ENCODE data around the gene SIM2. TPM values are rescaled to one million over a fixed set of nuclear protein-coding genes. Genes with fewer than 3 reads are reported as not detected.

Gene SIM2
- total and polyA plus RNA-seq, 2 donors (not counting 1 experiment from before 2014, with no cell fraction given) = not detected

- no peak for ATAC-seq (ENCODE audit: low read depth)
- no peaks in the 10 kb centered on the region for H3K27me3 Mint-ChIP-seq
- no peak overlapping the region for H3K27ac ChIP-seq (ENCODE audit: low read length in 2 of 2)
- no peaks in the 10 kb centered on the region for H3K4me1 ChIP-seq (ENCODE audit: control insufficient read depth in 2 of 2, insufficient read depth in 2 of 2, low read length in 2 of 2)
- H3K4me2 ChIP-seq (replicated peaks; ENCODE audit: low read depth, low read length, poor library complexity, severe bottlenecking) = no peak overlapping the region
- H3K9me3 Mint-ChIP-seq (ENCODE audit: insufficient read depth) = no peaks in the 10 kb centered on the region
- ChIA-PET CTCF (no interaction called here), POLR2A (no interaction called here)
- no peaks in the 10 kb centered on the region for H3K4me1 Mint-ChIP-seq
- H3K9me3 ChIP-seq (ENCODE audit: control extremely low read depth in 1 of 3, control insufficient read depth in 2 of 3, insufficient read depth in 1 of 3, low read length in 2 of 3) = no peaks in the 10 kb centered on the region
- WGBS (ENCODE audit: insufficient coverage) = 96% methylated on average over 4 of the region's 6 CpGs
- DNase-seq = no peak
- no peak overlapping the region for H3K9ac ChIP-seq (ENCODE audit: low read length)
- no peak overlapping the region for H3K4me3 ChIP-seq (ENCODE audit: control extremely low read depth in 1 of 5, extremely low read depth in 1 of 5, insufficient read depth in 1 of 5, low read depth in 2 of 5, low read length in 4 of 5)
- no peaks in the 10 kb centered on the region for H3K79me2 ChIP-seq (ENCODE audit: control insufficient read depth, insufficient read depth, low read length)
- H2AFZ ChIP-seq (ENCODE audit: insufficient read depth, low read depth, low read length, poor library complexity, severe bottlenecking) = no peak overlapping the region
- H3K36me3 ChIP-seq (replicated peaks in 1 of 2; ENCODE audit: control extremely low read depth in 1 of 2, control insufficient read depth in 1 of 2, extremely low read depth in 1 of 2, insufficient read depth in 2 of 2, low read length in 1 of 2) = no peaks in the 10 kb centered on the region
- intact Hi-C loops (cut with micrococcal nuclease) = no loop called here
- no peaks in the 10 kb centered on the region for H4K20me1 ChIP-seq (ENCODE audit: control insufficient read depth, insufficient read depth, low read length, poor library complexity, severe bottlenecking)
- no peaks in the 10 kb centered on the region for H3K27me3 ChIP-seq (replicated peaks in 1 of 4; ENCODE audit: control extremely low read depth in 1 of 4, control insufficient read depth in 3 of 4, insufficient read depth in 4 of 4, low read length in 3 of 4)
- H3K4me3 Mint-ChIP-seq = no peak overlapping the region
- H3K27ac Mint-ChIP-seq = no peak overlapping the region
- TF ChIP-seq CTCF (IDR thresholded peaks at IDR 0.05) = no peak
- no peak for TF ChIP-seq EZH2 (IDR thresholded peaks at IDR 0.05; ENCODE audit: borderline replicate concordance, insufficient read depth, low read depth, low read length, poor library complexity, severe bottlenecking)
These were observed 81.9 kb downstream of the SIM2 start for GRCh38 chr21:36780861-36781260.

GRCh38 chr21:36783612-36784374 is 84.9 kb downstream of the SIM2 start:
- CTCF ChIA-PET = no interaction called here
- Histone ChIP-seq H2AFZ (ENCODE audit: insufficient read depth, low read depth, low read length, poor library complexity, severe bottlenecking) (no peak overlapping the region), H3K27me3 (replicated peaks in 1 of 4; ENCODE audit: control extremely low read depth in 1 of 4, control insufficient read depth in 3 of 4, insufficient read depth in 4 of 4, low read length in 3 of 4) (no peaks in the 10 kb centered on the region), H3K4me1 (ENCODE audit: control insufficient read depth in 2 of 2, insufficient read depth in 2 of 2, low read length in 2 of 2) (no peaks in the 10 kb centered on the region), H4K20me1 (ENCODE audit: control insufficient read depth, insufficient read depth, low read length, poor library complexity, severe bottlenecking) (no peaks in the 10 kb centered on the region), H3K36me3 (replicated peaks in 1 of 2; ENCODE audit: control extremely low read depth in 1 of 2, control insufficient read depth in 1 of 2, extremely low read depth in 1 of 2, insufficient read depth in 2 of 2, low read length in 1 of 2) (no peaks in the 10 kb centered on the region), H3K4me2 (replicated peaks; ENCODE audit: low read depth, low read length, poor library complexity, severe bottlenecking) (no peak overlapping the region), H3K27ac (ENCODE audit: low read length in 2 of 2) (no peak overlapping the region), H3K9me3 (ENCODE audit: control extremely low read depth in 1 of 3, control insufficient read depth in 2 of 3, insufficient read depth in 1 of 3, low read length in 2 of 3) (peaks cover 0 to 3% (median 0%) of the 10 kb centered on the region in 3 donors), H3K79me2 (ENCODE audit: control insufficient read depth, insufficient read depth, low read length) (no peaks in the 10 kb centered on the region), H3K4me3 (ENCODE audit: control extremely low read depth in 1 of 5, extremely low read depth in 1 of 5, insufficient read depth in 1 of 5, low read depth in 2 of 5, low read length in 4 of 5) (no peak overlapping the region), H3K9ac (ENCODE audit: low read length) (no peak overlapping the region)
- 99% methylated on average over 6 of the region's 8 CpGs for WGBS (ENCODE audit: insufficient coverage)
- intact Hi-C loops (cut with micrococcal nuclease) = no loop called here
- TF ChIP-seq EZH2 (IDR thresholded peaks at IDR 0.05; ENCODE audit: borderline replicate concordance, insufficient read depth, low read depth, low read length, poor library complexity, severe bottlenecking) (no peak), CTCF (IDR thresholded peaks at IDR 0.05) (no peak)
- ATAC-seq (ENCODE audit: low read depth) (no peak), DNase-seq (no peak)
- POLR2A ChIA-PET = no interaction called here
- Mint-ChIP-seq H3K27me3 (no peaks in the 10 kb centered on the region), H3K4me3 (no peak overlapping the region), H3K9me3 (ENCODE audit: insufficient read depth) (no peaks in the 10 kb centered on the region), H3K4me1 (no peaks in the 10 kb centered on the region), H3K27ac (no peak overlapping the region)

All from B cell (primary cell).